HEK293 (cell line): ENCODE results near the gene MRPL21.

Experiments
- CTCF ChIA-PET: fragments of 350-600 bp; formaldehyde crosslinking; extraction: SDS; loops from one replicate; lab custom pipeline; 2021; ENCODE audit warnings: antibody characterized with exemption; lab: Yijun Ruan, JAX
- POLR2A ChIA-PET: fragments of 300-600 bp; formaldehyde crosslinking; extraction: SDS; loops from one replicate; lab custom pipeline; 2020; ENCODE audit warnings: antibody characterized with exemption, inconsistent platforms; lab: Yijun Ruan, JAX
- H3K27ac ChIP-seq: fragments of 200-500 bp; sonication (Bioruptor generic); 2 replicates; pipeline ENCODE4 v1.5.1; 2014; ENCODE audit warnings: low read depth, low read length, control low read depth, inconsistent platforms; ENCODE audit errors: extremely low read depth
- H3K36me3 ChIP-seq, 2 experiments: fragments of 200-500 bp in 1 of 2; sonication (Bioruptor generic) in 1 of 2; 1 replicate in 1 of 2; 2 replicates in 1 of 2; pipeline ENCODE4 v1.5.1; 2014 to 2017; ENCODE audit warnings: inconsistent platforms in 2 of 2, low read length in 2 of 2; ENCODE audit not compliant: control insufficient read depth in 2 of 2, insufficient read depth in 1 of 2
- H3K4me1 ChIP-seq: fragments of 200-500 bp; sonication (Bioruptor generic); 2 replicates; pipeline ENCODE4 v1.5.1; 2014; ENCODE audit warnings: mild to moderate bottlenecking, low read length, inconsistent platforms; ENCODE audit not compliant: control insufficient read depth, insufficient read depth
- H3K4me3 ChIP-seq: 2 replicates; pipeline ENCODE4 v1.5.1; 2011; ENCODE audit warnings: low read depth, mild to moderate bottlenecking, control low read depth, low read length, moderate library complexity
- H3K9me3 ChIP-seq: fragments of 200-500 bp; sonication (Bioruptor generic); 2 replicates; pipeline ENCODE4 v1.5.1; 2014; ENCODE audit warnings: low read depth, low read length, inconsistent platforms; ENCODE audit not compliant: control insufficient read depth, insufficient read depth
- EGR2 ChIP-seq: fragments of 450-650 bp; formaldehyde crosslinking; IDR thresholded peaks from 2 replicates; pipeline ENCODE4 v1.5.1; 2016; ENCODE audit warnings: low read depth, missing biosample characterization, missing genetic modification characterization
- KLF10 ChIP-seq: fragments of 450-650 bp; IDR thresholded peaks from 2 replicates; pipeline ENCODE4 v1.5.1; 2018; ENCODE audit warnings: missing biosample characterization, mild to moderate bottlenecking, missing genetic modification characterization
- REPIN1 ChIP-seq: fragments of 450-650 bp; formaldehyde crosslinking; IDR thresholded peaks from 2 replicates; pipeline ENCODE4 v1.5.1; 2017; ENCODE audit warnings: missing biosample characterization, missing genetic modification characterization, low read depth
- SETDB1 ChIP-seq: IDR thresholded peaks from one replicate; pipeline ENCODE4 v1.6.1; 2017; ENCODE audit warnings: mild to moderate bottlenecking, low read length, moderate library complexity, mixed read lengths; ENCODE audit not compliant: insufficient read length
- SP7 ChIP-seq: fragments of 450-650 bp; formaldehyde crosslinking; IDR thresholded peaks from 2 replicates; pipeline ENCODE4 v1.5.1; 2016; ENCODE audit warnings: missing biosample characterization, missing genetic modification characterization
- ZBTB21 ChIP-seq: fragments of 450-650 bp; formaldehyde crosslinking; IDR thresholded peaks from 2 replicates; pipeline ENCODE4 v1.5.1; 2017; ENCODE audit warnings: missing biosample characterization, missing genetic modification characterization
- ZNF121 ChIP-seq: fragments of 450-650 bp; formaldehyde crosslinking; IDR thresholded peaks from 2 replicates; pipeline ENCODE4 v1.5.1; 2016; ENCODE audit warnings: missing biosample characterization, missing genetic modification characterization
- ZNF133 ChIP-seq: fragments of 450-650 bp; formaldehyde crosslinking; IDR thresholded peaks from 2 replicates; pipeline ENCODE4 v1.5.1; 2016; ENCODE audit warnings: missing biosample characterization, missing genetic modification characterization
- ZNF140 ChIP-seq: fragments of 450-650 bp; formaldehyde crosslinking; IDR thresholded peaks from 2 replicates; pipeline ENCODE4 v1.5.1; 2016; ENCODE audit warnings: missing biosample characterization, missing genetic modification characterization
- ZNF2 ChIP-seq: fragments of 450-650 bp; formaldehyde crosslinking; IDR thresholded peaks from 2 replicates; pipeline ENCODE4 v1.5.1; 2016; ENCODE audit warnings: missing biosample characterization, missing genetic modification characterization
- ZNF248 ChIP-seq: fragments of 450-650 bp; formaldehyde crosslinking; IDR thresholded peaks from 2 replicates; pipeline ENCODE4 v1.5.1; 2017; ENCODE audit warnings: missing biosample characterization, missing genetic modification characterization
- ZNF311 ChIP-seq: fragments of 450-650 bp; formaldehyde crosslinking; IDR thresholded peaks from 2 replicates; pipeline ENCODE4 v1.5.1; 2017; ENCODE audit warnings: missing biosample characterization, missing genetic modification characterization, borderline replicate concordance
- ZNF366 ChIP-seq: fragments of 450-650 bp; formaldehyde crosslinking; conservative IDR thresholded peaks from 2 replicates; pipeline ENCODE4 v1.5.1; 2016; ENCODE audit warnings: missing biosample characterization, missing genetic modification characterization
- ZNF433 ChIP-seq: fragments of 450-650 bp; formaldehyde crosslinking; IDR thresholded peaks from 2 replicates; pipeline ENCODE4 v1.5.1; 2016; ENCODE audit warnings: missing biosample characterization, missing genetic modification characterization, low read depth
- ZNF529 ChIP-seq: fragments of 450-650 bp; formaldehyde crosslinking; IDR thresholded peaks from 2 replicates; pipeline ENCODE4 v1.5.1; 2017; ENCODE audit warnings: missing genetic modification characterization, missing biosample characterization; ENCODE audit not compliant: insufficient replicate concordance
- ZNF544 ChIP-seq: fragments of 450-650 bp; formaldehyde crosslinking; IDR thresholded peaks from 2 replicates; pipeline ENCODE4 v1.5.0; 2017; ENCODE audit warnings: missing biosample characterization, missing genetic modification characterization
- ZNF558 ChIP-seq: fragments of 450-650 bp; formaldehyde crosslinking; IDR thresholded peaks from 2 replicates; pipeline ENCODE4 v1.5.1; 2016; ENCODE audit warnings: missing biosample characterization, missing genetic modification characterization
- ZNF596 ChIP-seq: fragments of 450-650 bp; IDR thresholded peaks from 2 replicates; pipeline ENCODE4 v1.5.0; 2018; ENCODE audit warnings: missing biosample characterization, mild to moderate bottlenecking, missing genetic modification characterization, moderate library complexity
- ZNF670 ChIP-seq: fragments of 450-650 bp; formaldehyde crosslinking; IDR thresholded peaks from 2 replicates; pipeline ENCODE4 v1.5.1; 2016; ENCODE audit warnings: missing biosample characterization, missing genetic modification characterization, low read depth
- ZNF707 ChIP-seq: fragments of 450-650 bp; formaldehyde crosslinking; IDR thresholded peaks from 2 replicates; pipeline ENCODE4 v1.5.1; 2016; ENCODE audit warnings: missing biosample characterization, missing genetic modification characterization
- ZNF785 ChIP-seq: fragments of 450-650 bp; formaldehyde crosslinking; IDR thresholded peaks from 2 replicates; pipeline ENCODE4 v1.5.1; 2016; ENCODE audit warnings: missing biosample characterization, missing genetic modification characterization
- TF ChIP-seq, protein P1 (sequence below): fragments of 450-650 bp; formaldehyde crosslinking; conservative IDR thresholded peaks from 2 replicates; pipeline ENCODE4 v1.5.1; 2016; ENCODE audit warnings: low read depth, missing biosample characterization, missing genetic modification characterization

The MRPL21 gene

GRCh38 chr11:68925611-68926010 lies 22.0 kb upstream of the MRPL21 start:
- no peak overlapping the region for H3K27ac ChIP-seq
- ChIA-PET CTCF (no interaction called here), POLR2A (no interaction called here)
- TF ChIP-seq ZNF558 (tag by site-specific recombination) (peak; percentile 68; the same call in 1 of the 2 replicates), ZNF121 (tag by site-specific recombination) (no peak), ZNF133 (no peak), SP7 (tag by site-specific recombination) (no peak), ZNF529 (peak; percentile 31), ZBTB21 (tag by site-specific recombination) (no peak), ZNF544 (tag by site-specific recombination) (no peak), ZNF596 (tag by site-specific recombination) (no peak), SETDB1 (peak; percentile 97)
- H3K9me3 ChIP-seq = no peaks in the 10 kb centered on the region
- no peak overlapping the region for H3K4me3 ChIP-seq
- no peaks in the 10 kb centered on the region for H3K4me1 ChIP-seq
- peaks cover 18 to 95% of the 10 kb centered on the region in 2 experiments; a peak in 2 of 3 replicates for H3K36me3 ChIP-seq

DNA sequence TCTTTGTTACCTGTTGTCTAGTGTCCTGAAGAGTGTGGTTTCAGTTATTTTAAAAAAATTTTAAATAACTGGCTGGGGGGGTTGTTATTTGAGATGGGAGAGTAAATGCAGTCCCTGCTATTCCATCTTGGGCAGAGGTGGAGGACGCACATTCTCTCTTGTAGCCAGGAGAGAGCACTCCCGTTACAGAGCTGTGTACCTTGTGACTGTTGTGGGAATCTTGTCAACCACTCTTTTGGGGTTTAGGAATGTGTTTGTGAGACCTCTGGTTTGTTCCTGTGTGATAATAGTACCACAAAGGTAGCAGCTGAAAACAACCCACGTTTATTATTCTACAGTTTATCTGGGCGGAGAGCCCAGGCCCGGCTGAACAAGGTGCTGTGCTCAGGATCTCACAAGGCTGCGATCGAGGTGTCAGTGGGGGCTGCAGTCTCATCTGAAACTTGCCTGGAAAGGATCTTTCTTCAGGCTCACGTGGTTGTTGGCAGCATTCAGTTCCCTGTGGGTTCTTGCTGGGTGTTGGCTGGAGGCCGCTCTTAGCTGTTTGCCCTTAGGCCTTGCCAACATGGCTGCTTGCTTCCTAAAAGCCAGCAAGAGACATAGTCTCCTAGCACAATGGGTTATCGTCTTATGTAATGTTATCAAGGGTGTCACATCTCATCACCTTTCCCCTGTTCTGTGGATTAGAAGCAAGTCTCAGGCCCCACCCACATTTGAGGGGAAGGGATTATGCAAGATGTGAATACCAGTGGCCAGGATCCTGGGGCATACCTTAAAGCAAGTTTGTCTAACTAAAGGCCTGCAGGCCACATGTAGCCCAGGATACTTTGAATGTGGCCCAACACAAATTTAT lies 20.7 kb upstream of the MRPL21 start:
- no peaks in the 10 kb centered on the region for H3K4me1 ChIP-seq
- H3K27ac ChIP-seq = no peak overlapping the region
- TF ChIP-seq REPIN1 (no peak), ZNF707 (tag by site-specific recombination) (no peak), KLF10 (no peak), ZNF140 (tag by site-specific recombination) (no peak), ZNF248 (no peak), ZNF433 (tag by site-specific recombination) (no peak), ZNF366 (tag by site-specific recombination) (no peak), EGR2 (tag by site-specific recombination) (no peak), ZNF785 (tag by site-specific recombination) (no peak), ZNF311 (tag by site-specific recombination) (no peak), ZNF670 (tag by site-specific recombination) (no peak), ZNF2 (no peak)
- TF ChIP-seq, protein P1, sequence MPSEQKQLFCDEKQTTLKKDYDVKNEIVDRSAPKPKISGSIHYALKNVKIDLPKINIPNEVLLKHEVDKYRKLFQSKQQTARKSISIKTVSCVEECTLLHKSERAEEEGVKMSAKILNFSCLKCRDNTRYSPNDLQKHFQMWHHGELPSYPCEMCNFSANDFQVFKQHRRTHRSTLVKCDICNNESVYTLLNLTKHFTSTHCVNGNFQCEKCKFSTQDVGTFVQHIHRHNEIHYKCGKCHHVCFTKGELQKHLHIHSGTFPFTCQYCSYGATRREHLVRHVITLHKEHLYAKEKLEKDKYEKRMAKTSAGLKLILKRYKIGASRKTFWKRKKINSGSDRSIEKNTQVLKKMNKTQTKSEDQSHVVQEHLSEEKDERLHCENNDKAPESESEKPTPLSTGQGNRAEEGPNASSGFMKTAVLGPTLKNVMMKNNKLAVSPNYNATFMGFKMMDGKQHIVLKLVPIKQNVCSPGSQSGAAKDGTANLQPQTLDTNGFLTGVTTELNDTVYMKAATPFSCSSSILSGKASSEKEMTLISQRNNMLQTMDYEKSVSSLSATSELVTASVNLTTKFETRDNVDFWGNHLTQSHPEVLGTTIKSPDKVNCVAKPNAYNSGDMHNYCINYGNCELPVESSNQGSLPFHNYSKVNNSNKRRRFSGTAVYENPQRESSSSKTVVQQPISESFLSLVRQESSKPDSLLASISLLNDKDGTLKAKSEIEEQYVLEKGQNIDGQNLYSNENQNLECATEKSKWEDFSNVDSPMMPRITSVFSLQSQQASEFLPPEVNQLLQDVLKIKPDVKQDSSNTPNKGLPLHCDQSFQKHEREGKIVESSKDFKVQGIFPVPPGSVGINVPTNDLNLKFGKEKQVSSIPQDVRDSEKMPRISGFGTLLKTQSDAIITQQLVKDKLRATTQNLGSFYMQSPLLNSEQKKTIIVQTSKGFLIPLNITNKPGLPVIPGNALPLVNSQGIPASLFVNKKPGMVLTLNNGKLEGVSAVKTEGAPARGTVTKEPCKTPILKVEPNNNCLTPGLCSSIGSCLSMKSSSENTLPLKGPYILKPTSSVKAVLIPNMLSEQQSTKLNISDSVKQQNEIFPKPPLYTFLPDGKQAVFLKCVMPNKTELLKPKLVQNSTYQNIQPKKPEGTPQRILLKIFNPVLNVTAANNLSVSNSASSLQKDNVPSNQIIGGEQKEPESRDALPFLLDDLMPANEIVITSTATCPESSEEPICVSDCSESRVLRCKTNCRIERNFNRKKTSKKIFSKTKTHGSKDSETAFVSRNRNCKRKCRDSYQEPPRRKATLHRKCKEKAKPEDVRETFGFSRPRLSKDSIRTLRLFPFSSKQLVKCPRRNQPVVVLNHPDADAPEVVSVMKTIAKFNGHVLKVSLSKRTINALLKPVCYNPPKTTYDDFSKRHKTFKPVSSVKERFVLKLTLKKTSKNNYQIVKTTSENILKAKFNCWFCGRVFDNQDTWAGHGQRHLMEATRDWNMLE = no peak
- CTCF ChIA-PET = no interaction called here
- H3K36me3 ChIP-seq = peaks cover 18 to 95% of the 10 kb centered on the region in 2 experiments
- POLR2A ChIA-PET = no interaction called here
- no peak overlapping the region for H3K4me3 ChIP-seq
- no peaks in the 10 kb centered on the region for H3K9me3 ChIP-seq
